GM18907 (cell line): ENCODE measurements around the gene AFAP1L1.
"Not testable (repeated sequence)": the region's sequence is repeated elsewhere in the genome, so short reads cannot be mapped to it uniquely, and the experiment has no call there.

Experiments used
- ATAC-seq: cut with Tn5 transposase; IDR thresholded peaks from one replicate; pipeline ENCODE4 v1.9.1; 2021; ENCODE audit warnings: mild to moderate bottlenecking, moderate library complexity; ENCODE audit not compliant: unreplicated experiment

Gene AFAP1L1

DNA sequence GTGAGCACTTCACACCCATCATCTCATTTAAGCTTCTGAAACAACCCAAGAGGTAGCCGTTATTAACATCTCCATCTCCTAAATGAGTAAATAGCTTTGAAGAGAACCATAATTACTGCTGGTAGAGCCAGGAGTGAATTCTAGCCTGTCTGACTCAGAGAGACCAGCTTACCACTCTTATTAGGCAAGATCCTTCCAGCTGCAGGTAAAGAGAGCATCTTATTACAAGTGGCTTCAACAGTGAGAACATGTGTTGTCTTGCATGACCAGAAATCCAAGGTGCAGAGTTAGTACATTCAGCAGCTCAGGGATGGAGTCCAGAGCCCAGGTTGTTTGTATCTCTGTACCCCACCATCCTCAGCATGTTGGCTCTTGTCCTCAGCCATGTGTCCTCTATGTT lies 10.9 kb upstream of the AFAP1L1 start:
- no peak for ATAC-seq

DNA sequence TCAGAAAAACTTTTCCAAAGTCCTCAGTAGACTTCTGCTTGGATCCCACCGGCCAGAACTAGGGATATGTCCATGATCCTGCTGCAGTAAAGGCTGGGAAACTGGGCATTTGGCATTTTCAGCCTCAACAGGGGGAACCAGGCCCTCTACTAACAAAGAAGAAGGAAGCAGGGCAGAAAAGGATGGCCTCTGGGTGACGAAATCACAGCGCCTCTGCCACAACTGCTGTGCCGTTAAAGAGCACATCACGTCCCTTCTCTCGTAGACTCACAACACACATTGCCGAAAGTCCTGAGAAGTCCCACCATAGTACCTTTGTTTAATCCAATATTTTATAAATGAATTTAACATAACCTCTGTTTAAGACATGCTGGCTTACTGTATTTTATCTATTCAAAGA lies 10.4 kb upstream of the AFAP1L1 start:
- no peak for ATAC-seq

DNA sequence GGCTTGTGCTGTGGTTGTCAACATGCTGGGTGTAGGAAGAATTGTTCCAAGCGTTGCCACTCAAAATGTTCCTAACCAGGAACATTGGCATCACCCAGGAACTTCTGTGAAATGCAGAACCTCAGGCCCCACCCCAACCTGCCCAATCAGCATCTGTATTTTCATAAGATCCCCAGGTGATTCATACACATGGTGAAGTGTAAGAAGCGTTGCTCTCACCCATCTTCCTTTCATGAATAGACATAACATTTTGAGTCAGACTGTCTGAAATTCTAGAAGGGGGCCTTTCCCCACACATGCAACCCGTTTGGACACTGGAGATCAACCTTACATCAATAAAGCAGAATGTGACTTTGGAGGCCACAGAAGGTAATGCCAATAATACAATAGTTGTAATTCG lies 9.3 kb upstream of the AFAP1L1 start:
- ATAC-seq = no peak

DNA sequence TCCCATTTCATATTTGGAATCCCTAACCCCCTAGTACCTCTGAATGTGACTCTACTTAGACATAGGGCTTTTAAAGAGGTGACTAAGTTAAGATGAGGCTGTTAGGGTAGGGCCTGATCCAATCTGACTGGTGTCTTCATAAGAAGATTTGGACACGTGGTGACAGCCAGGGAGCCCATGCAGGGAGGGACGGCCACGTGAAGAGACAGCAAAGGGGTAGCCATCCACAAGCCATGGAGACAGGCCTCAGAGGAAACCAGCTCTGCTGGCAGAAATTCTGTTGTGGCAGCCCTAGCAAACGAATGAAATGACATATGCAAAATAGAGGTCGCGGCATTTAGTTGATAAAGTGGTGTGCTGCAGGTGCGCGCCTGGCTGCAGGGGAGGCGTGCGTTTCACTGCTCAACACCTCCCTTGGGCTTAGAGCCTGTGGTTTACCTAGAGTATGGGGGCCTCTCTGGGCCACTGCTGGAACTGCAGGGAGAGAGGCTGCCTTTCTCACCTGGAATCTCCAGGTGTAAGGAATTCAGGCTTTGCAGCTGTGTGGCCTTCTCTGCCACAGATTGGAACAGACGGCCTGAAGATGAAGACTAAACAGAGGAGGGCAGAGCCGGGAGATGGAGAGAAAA lies 7.1 kb upstream of the AFAP1L1 start:
- ATAC-seq = peak; percentile 94

DNA sequence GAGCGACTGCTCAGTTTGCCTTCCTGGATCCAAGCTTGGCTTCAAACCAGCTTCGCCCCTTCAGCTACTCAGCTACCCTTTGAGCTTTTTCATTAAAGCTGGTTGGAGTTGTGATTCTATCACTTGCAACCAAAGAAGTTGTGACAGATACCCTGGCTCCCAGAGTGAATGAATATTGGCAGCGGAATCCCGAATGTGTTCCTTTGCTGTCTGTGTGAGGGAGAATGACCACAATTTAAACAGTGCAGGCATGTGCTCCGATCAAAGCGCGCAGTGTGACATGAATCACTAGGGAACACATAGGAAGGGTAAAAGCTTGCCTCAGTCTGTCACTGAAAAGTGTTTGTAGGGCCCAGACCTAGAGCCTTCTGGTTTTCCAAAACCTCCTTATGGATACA lies 6.6 kb upstream of the AFAP1L1 start:
- no peak for ATAC-seq

DNA sequence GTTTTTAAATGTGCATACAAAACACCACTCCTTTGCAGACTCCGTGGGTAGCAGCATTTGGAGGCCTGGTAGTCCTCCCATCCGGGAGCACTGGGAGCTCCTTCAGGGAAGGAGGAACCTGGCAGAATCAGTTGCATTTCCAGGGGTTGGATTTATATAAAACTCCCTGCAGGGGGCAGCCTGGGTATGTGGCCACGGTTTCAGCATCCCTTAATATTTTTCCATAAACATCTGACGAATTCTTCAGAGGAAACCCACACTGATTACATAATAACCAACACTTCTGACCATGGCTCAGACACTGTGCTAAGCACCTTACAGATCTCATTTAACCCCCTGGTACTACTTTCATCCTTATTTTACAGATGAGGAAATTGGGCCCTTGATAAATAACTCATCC lies 6.1 kb upstream of the AFAP1L1 start:
- ATAC-seq = no peak

DNA sequence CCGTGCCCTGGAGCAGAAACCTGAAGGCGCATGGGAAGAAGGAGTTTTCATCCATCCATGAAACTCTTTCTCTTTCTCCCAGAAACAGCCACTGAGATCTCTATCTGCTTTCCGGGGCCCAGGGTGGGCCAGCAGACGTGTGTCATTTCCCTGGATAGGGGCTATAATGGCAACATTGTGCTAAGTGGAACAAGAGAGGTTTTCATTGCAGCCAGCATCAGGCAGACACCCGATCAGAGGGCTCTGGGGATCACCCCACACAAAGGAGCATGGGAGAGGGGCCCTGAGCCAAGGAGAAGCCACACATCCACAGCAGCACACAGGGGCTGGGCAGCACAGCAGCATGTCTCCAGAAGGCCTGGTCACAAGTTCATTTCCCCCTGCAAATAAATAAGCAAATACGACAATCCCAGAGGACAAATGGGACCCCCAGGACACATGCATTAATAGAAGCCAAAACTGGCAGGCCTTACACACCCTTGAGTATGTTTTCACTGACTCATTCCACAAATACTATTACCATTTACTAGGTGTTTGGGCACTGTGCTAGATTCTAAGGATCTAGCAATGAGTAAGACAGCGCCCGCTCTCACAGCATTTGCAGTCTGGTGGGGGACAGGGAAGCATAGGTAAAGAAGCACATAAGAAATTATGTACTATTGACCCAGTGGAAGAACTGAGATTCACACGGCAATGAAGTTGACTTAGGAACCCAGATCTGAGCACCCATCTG lies 4.3 kb upstream of the AFAP1L1 start:
- no peak for ATAC-seq

DNA sequence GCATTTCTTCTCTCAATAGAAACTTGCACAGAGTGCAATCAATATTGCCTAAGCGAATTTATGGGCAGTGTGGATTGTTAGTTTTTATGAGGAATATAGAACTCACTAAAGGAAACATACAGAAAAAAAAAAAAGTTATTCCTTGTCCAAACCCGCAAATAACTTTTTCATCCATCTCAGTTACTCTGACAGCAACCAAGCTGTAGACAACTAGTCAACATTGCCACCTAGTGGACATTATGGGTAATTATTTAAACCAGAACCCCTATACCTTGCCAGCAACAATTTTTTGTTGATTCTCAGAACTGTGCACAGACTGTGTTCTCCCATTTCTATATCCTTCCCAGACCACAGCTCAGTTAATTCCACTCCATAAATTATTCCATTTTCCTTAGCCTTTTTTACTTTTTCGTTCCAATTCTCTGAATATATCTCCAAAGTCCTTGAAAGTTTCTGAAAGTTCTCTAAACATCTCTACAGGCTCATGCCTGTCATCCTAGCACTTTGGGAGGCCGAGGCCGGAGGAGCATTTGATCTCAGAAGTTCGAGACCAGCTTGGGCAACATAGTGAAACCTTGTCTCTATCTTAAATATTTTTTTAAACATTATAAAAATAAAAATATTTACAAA lies 2.6 kb upstream of the AFAP1L1 start:
- no peak for ATAC-seq

DNA sequence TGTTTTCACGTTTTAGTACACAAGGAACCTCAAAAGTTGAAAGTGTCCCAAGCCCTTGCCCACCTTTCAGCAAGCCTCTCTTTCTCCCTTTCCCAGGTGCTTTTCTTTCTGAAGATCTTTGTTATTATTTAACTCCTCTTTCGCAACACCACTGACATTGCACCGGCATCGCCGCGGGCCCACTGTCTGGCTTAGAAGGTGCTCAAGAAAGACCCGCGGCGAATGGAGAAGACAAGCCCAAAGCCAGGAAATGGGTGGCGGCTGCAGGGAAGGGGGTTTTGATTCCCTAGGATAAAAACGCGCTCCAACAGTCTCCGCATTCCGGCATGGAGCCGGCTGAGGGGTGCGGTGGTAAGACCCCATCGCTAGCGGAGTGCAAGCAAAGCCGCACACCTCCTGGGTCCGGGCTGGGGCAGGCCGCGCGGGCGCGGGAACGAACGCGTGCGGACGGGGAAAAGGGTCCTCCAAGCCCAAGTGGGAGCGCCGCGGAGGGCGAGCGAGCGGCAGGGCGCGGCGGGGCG lies 404 bp upstream of the AFAP1L1 start:
- ATAC-seq = no peak

DNA sequence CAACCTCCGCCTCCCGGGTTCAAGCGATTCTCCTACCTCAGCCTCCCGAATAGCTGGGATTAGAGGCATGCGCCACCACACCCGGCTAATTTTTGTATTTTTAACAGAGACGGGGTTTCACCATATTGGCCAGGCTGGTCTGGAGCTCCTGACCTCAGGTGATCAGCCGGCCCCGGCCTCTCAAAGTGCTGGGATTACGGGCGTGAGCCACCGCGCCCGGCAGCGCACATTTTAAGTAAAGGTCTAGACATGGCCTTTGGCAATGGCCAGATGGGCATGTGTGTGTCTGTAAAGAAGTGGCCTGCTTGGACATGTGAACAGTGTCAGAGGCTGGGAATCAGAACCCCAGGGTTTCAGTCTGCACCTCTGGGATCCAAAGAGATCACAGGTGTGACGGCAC lies 1.1 kb downstream of the AFAP1L1 start:
- ATAC-seq = not testable (repeated sequence)

DNA sequence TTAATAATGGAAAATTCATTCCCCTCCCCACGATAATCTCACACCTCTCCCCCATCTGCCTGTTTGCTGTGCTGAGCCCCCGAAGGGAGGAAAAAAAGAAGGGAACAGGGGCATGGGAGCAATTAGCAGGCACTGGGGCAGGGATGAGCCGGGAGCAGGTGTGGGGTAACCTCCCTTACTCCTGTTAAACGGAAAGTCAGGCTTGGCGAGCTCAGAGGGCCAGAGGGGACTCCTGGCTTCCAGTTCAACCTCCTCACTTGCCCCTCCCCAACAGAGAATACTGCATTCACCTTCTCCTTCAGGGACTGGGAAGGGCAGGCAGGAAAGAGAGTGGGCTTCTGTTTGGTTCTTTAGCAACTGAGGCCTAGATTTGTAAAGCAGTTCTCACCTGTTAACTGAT lies 1.6 kb downstream of the AFAP1L1 start:
- ATAC-seq = no peak

DNA sequence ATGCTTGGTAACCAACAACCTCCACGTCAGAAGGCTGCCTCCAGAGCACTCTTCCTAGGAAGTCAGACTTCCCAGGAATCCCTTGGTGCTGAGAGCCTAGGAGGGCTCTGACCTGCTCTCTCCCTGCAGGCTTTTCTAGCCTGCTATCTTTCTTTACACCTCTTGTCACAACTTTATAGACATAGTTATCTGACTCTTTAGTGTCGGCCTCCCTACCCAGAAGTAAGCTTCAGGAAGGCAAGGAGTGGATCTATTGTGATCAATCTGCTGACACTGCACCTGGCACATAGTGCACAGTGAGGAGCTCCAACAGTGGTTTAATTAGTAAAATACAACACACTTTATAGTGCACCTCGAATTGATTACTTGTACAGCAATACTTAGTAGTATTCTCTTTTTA lies 2.3 kb downstream of the AFAP1L1 start:
- no peak for ATAC-seq

DNA sequence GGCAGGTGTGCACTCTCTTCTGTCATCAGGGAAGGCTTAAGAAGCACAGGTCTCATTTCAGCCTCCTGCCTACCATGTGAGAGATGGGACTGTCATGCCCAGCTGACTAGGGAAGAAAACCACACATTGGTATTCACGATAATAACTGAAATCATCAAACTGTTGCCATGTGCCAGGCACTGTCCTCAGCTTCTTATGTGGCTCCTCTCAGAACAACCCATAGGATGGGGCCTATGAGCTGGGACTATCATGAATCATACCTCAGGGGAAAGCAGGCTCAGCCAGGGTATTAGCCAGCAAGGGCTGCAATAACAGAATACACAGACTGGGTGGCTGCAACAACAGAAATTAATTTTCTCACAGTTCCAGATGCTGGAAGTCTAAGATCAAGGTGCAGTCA lies 3.3 kb downstream of the AFAP1L1 start:
- ATAC-seq = no peak

DNA sequence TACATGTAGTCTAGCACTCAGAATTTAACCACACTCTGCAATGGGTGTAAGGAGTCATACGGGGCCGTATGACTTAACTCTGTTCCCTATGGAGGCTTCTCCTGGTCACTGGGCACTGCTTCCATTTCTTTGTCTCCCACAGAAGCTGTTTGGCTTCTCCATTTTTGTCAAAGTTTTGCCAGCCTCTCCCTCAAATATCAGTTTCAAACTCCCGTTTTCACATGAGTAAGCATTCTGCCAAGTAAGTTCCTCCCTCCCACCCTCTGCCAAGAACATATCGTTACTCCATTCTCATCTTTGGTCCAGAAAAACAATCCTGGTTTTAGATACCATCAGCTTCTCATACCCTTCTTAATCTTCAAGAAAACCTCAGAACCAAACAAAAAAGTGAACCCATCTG lies 6.1 kb downstream of the AFAP1L1 start:
- no peak for ATAC-seq

DNA sequence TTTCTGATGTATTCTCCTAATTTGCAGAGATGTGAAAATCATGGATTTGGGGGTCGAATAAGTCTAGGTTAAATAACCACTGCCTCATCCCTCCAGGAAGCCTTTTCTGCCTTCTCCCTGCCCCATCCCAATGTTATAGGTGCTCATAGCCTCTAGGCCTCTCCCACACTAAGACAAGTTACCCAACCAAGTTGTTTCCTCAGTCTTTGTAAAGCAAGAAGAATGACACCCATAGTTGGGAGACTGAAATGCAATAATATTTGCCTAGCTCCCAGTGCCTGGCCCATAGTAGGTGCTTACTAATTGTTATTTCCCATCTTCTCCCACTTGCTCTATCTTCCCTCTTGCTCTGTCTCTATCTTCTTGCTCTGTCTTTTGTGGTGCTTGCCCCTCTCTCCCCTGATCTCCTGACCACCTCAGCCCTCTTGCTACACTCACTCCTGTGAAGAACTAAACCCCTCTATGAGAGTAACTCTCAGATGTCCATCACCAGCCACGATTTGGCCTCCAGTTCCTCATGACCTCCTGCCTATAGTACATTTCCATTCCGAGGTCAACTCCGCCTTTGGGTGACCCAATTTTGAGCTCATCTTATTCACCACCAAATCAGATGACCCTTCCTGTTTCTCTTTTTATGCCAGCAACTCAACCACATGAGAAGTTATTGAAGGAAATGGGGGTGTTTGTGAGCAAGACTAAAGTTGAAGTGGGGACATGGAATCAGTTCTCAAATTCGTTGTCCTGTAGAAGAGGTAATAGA lies 7.0 kb downstream of the AFAP1L1 start:
- no peak for ATAC-seq

DNA sequence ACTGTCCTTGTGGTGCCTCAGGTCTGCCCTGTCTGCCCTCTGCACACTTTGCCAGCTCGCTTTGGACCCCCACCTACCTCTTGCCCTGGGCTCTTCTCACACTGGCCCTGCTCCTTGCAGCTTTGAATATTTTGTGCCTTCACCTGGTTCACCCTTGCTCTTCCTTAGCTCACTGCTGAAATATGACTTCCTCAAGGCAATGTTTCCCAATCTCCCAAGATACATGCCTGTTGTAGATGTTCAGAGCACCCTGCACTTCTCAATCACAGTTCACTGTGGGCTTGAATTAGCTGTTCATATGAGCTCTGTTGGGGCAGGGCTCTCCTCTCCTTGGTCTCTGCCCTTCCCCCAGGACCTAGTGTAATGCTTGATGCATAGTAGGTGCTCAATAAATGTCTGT lies 8.0 kb downstream of the AFAP1L1 start:
- no peak for ATAC-seq

DNA sequence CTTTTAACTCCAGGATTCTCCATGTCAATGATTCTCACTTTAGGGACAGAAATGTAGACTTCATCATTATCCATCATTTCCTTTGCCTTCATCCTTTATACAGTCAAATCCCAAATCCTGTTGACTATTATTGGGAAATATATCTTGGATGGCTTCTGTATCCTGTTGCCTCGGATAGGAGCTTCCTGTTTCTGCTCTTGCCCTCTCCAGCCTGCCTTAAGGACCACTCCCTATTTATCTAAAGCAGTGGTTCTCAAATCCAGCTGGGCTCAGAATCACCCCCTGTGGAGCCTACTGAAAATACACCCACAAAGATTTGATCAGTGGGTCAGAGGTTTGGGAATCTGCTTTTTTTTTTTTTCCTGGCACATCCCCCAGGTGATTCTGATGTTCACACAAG lies 8.5 kb downstream of the AFAP1L1 start:
- ATAC-seq = no peak

DNA sequence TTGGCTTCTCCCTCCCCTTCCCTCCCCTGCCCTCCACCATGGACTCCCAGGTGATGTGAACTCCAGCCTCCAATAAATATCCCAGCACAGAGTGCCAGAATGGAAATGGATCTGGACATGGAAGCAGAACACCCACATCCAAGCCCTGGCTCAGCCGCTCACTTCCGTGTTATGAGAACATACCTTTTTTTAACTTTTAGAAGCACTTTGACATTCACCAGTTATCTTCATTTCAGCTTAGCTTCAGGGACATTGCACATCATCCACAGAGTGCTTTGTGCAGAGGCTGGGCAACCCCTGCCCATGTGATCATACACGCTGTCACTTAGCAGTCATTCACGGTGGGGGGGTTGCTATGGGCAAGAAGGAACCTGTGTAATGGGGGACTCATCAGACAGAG lies 9.1 kb downstream of the AFAP1L1 start:
- no peak for ATAC-seq

DNA sequence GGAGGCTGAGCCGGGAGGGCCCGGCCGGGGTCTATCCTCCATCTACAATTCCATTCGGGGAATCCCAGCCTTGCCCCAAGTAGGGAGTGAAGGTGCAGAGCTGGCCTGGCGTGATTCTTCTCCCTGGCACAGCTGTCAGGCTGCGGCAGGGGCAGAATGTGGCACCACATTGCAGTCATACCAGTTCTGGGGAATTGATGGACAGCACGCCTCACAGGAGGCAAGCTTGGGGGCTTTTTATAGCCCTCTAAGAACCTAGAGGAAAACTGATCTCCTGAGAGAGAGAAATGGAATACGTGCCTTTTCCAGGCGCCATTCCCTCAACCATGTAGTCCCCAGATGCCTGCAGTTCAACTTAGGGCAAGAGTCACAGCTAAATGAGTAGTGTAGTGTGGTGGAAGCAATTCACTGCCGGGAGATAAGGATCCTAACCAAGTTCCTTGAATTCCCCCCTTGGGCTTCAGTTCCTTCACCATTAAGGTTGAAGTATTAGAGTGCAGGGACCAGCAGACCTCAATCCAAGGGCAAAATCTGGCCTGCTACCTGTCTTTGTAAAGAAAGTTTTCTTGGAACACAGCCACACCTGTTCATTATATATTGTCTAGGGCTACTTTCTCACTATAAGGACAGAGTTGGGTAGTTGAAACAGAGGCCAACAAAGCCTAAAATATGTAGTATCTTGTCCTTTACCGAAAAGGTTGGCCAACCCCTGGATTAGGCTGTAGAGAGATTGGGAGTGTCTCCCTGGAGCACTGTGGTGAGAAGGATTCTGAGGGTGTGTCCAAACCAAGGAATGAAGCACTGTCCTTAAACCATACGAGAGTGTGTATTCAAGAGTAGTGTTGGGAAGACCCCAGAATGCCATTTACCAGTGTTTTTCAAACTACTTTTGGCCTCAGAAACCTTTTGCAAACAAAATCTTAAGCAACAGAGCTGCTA lies 10.6 kb downstream of the AFAP1L1 start:
- ATAC-seq = no peak

DNA sequence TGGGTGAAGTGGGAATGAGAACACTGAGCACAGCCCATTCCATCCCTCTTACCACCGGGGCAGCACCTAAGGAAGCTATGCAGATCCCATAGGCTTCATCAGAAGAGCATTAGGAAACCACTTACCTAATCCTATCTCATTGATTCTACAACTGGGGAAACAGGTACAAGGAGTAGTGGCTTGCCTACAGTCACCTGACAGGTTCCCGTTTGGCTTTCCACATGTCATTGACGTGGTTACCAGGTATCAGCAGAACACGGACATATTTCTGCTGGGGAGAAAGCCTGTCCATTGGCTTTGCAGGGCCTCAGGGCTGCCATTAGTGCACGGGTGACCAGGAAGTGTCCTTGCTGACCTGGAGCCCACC lies 11.3 kb downstream of the AFAP1L1 start:
- ATAC-seq = no peak
